Astrocyte (in vitro differentiated cells and primary cell): Measurements from ENCODE around the gene CNDP2. TPM values are rescaled to one million over a fixed set of nuclear protein-coding genes. Genes with fewer than 3 reads are reported as not detected.
"Not testable (repeated sequence)": the region's sequence is repeated elsewhere in the genome, so short reads cannot be mapped to it uniquely, and the experiment has no call there.

ENCODE experiments used
- DNase-seq: peaks from one replicate; pipeline ENCODE4 v3.0.0-alpha.2; 2010; ENCODE audit warnings: low read depth
- FAIRE-seq: peaks from 2 replicates; lab custom pipeline; 2011; peaks lifted over from hg19 to GRCh38; lab: Jason Lieb, UNC
- H2AFZ ChIP-seq: 2 replicates; pipeline ENCODE4 v1.6.0; 2012; ENCODE audit warnings: low read depth, low read length, inconsistent platforms
- H3K27ac ChIP-seq: 2 replicates; pipeline ENCODE4 v1.5.1; 2011; ENCODE audit warnings: low read depth, low read length, inconsistent platforms
- H3K27me3 ChIP-seq: 2 replicates; pipeline ENCODE4 v1.6.0; 2011; ENCODE audit warnings: low read length, inconsistent platforms; ENCODE audit not compliant: insufficient read depth
- H3K36me3 ChIP-seq: 2 replicates; pipeline ENCODE4 v1.5.1; 2011; ENCODE audit warnings: low read length, inconsistent platforms; ENCODE audit not compliant: insufficient read depth
- H3K4me1 ChIP-seq: 2 replicates; pipeline ENCODE4 v1.5.1; 2011; ENCODE audit warnings: low read length, inconsistent platforms; ENCODE audit not compliant: insufficient read depth
- H3K4me2 ChIP-seq: 2 replicates; pipeline ENCODE4 v1.6.0; 2012; ENCODE audit warnings: low read length, inconsistent platforms
- H3K4me3 ChIP-seq: 2 replicates; pipeline ENCODE4 v1.5.1; 2011; ENCODE audit warnings: low read depth, mild to moderate bottlenecking, low read length, inconsistent platforms; ENCODE audit not compliant: insufficient read depth
- H3K79me2 ChIP-seq: 2 replicates; pipeline ENCODE4 v1.6.0; 2012; ENCODE audit warnings: mild to moderate bottlenecking, low read length, inconsistent platforms; ENCODE audit not compliant: insufficient read depth
- H3K9ac ChIP-seq: 2 replicates; pipeline ENCODE4 v1.6.0; 2012; ENCODE audit warnings: mild to moderate bottlenecking, low read length, inconsistent platforms
- H3K9me3 ChIP-seq: 2 replicates; pipeline ENCODE4 v1.5.1; 2012; ENCODE audit warnings: low read depth, mild to moderate bottlenecking, low read length, inconsistent platforms; ENCODE audit not compliant: insufficient read depth
- H4K20me1 ChIP-seq: 2 replicates; pipeline ENCODE4 v1.6.0; 2012; ENCODE audit warnings: low read length, inconsistent platforms; ENCODE audit not compliant: insufficient read depth
- H3K27ac Mint-ChIP-seq: one replicate; pipeline ENCODE4 v1.8.0; 2021; ENCODE audit warnings: mild to moderate bottlenecking, mixed read lengths; ENCODE audit not compliant: unreplicated experiment
- H3K27me3 Mint-ChIP-seq: one replicate; pipeline ENCODE4 v1.8.0; 2021; ENCODE audit warnings: low read depth, mixed read lengths; ENCODE audit not compliant: unreplicated experiment
- H3K36me3 Mint-ChIP-seq: one replicate; pipeline ENCODE4 v1.8.0; 2021; ENCODE audit warnings: low read depth, mixed read lengths; ENCODE audit not compliant: unreplicated experiment
- H3K4me1 Mint-ChIP-seq: one replicate; pipeline ENCODE4 v1.8.0; 2021; ENCODE audit warnings: low read depth, mixed read lengths; ENCODE audit not compliant: unreplicated experiment
- H3K4me3 Mint-ChIP-seq: one replicate; pipeline ENCODE4 v1.8.0; 2021; ENCODE audit warnings: mild to moderate bottlenecking, moderate library complexity, mixed read lengths; ENCODE audit not compliant: unreplicated experiment
- H3K9me3 Mint-ChIP-seq: one replicate; pipeline ENCODE4 v1.8.0; 2021; ENCODE audit warnings: mild to moderate bottlenecking, mixed read lengths; ENCODE audit not compliant: unreplicated experiment
- EZH2 ChIP-seq: IDR thresholded peaks from 2 replicates; pipeline ENCODE4 v1.6.1; 2012; ENCODE audit warnings: mild to moderate bottlenecking, low read length, inconsistent platforms; ENCODE audit not compliant: insufficient read depth
- total RNA-seq: library from RNA; stranded (reverse); gene quantifications from 2 replicates; pipeline ENCODE4 v1.2.1, GENCODE V29; 2021
- TF ChIP-seq, protein P1 (sequence below): IDR thresholded peaks from 2 replicates; pipeline ENCODE4 v1.5.1; 2011; ENCODE audit warnings: low read depth, mild to moderate bottlenecking, inconsistent platforms, low read length, moderate library complexity; ENCODE audit not compliant: insufficient read depth

The CNDP2 gene
- total RNA-seq, 1 donor from 2014 or later = 149 TPM

DNA sequence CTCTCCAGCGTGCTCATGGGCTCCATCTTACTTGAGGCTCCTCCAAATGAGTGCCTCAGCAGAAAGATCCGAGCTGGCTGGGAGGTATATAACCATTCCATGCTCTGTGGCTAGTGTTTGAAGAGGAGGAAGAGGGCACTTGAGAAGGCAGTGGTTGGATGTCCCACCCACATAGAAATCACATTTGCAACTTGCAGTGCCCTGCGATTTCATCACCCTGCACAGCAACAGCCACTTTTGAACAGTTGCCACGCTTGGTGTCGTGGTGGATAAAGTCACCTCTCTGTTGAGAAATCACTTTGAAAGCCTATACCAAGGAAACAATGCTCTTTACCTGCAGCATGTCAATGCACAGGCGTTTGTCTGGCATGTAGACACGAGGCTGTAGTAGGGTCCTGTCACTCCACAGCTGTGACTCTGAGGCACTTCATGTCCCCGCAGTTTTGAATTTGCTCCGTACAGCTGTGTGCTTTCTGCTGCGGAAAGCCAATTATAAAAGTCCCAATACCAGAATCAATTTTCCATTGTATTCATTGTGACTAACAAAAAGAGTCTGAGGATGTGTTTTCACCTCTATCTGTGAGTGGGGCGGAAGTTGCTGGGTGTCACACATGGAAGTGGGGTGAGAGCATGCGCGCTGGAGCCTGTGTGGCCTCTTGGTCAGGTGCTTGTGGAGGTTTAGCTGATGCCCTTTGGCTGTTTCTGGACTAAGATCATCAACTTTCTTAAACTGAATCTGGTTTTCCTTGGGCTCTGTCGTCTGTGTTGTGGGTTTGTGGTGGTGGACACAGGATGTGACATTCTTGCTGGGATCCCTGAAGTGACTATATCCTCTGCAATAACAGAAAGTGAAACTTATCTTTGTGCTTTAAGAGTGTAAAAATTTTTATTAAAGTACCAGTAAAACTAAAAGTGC is 2.8 kb downstream of the CNDP2 start:
- Histone ChIP-seq H3K36me3 (peaks cover 18% of the 10 kb centered on the region), H3K27ac (no peak overlapping the region), H3K27me3 (no peaks in the 10 kb centered on the region), H3K9me3 (no peaks in the 10 kb centered on the region), H3K9ac (peak overlapping the region; percentile 24), H2AFZ (peak overlapping the region; percentile 13), H4K20me1 (no peaks in the 10 kb centered on the region), H3K4me2 (peak overlapping the region; percentile 71), H3K4me3 (no peak overlapping the region), H3K79me2 (peaks cover 38% of the 10 kb centered on the region), H3K4me1 (peaks cover 16% of the 10 kb centered on the region)
- Mint-ChIP-seq H3K27ac (peak overlapping the region; percentile 80), H3K27me3 (no peaks in the 10 kb centered on the region), H3K4me3 (peak overlapping the region; percentile 23), H3K36me3 (peaks cover 8% of the 10 kb centered on the region), H3K4me1 (peaks cover 24% of the 10 kb centered on the region), H3K9me3 (no peaks in the 10 kb centered on the region)
- no peak for FAIRE-seq
- TF ChIP-seq, protein P1, sequence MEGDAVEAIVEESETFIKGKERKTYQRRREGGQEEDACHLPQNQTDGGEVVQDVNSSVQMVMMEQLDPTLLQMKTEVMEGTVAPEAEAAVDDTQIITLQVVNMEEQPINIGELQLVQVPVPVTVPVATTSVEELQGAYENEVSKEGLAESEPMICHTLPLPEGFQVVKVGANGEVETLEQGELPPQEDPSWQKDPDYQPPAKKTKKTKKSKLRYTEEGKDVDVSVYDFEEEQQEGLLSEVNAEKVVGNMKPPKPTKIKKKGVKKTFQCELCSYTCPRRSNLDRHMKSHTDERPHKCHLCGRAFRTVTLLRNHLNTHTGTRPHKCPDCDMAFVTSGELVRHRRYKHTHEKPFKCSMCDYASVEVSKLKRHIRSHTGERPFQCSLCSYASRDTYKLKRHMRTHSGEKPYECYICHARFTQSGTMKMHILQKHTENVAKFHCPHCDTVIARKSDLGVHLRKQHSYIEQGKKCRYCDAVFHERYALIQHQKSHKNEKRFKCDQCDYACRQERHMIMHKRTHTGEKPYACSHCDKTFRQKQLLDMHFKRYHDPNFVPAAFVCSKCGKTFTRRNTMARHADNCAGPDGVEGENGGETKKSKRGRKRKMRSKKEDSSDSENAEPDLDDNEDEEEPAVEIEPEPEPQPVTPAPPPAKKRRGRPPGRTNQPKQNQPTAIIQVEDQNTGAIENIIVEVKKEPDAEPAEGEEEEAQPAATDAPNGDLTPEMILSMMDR = no peak
- TF ChIP-seq EZH2 = no peak
- peak; percentile 12 for DNase-seq

DNA sequence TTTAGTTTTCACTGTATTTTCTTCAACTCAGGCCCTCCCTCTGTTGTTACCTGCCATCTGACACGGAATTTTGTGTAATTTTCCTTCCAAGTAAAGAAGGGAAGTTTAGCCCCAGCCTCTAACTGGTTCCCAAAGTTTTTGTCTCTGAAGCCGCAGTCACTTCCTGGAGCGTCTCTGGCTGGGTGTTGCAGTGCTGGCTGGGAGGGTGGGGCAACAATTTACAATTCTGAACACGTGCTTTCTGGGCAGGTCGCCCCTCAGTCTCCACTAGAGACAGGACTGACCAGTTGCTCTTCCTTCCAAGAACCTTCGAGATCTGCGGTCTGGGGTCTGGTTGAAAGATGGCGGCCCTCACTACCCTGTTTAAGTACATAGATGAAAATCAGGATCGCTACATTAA is 3.5 kb downstream of the CNDP2 start:
- peaks cover 16% of the 10 kb centered on the region for H3K4me1 ChIP-seq
- H3K27ac ChIP-seq = no peak overlapping the region
- no peak overlapping the region for H2AFZ ChIP-seq
- Mint-ChIP-seq H3K4me1 (peaks cover 24% of the 10 kb centered on the region), H3K27ac (peak overlapping the region; percentile 80), H3K36me3 (peaks cover 9% of the 10 kb centered on the region), H3K4me3 (peak overlapping the region; percentile 77), H3K27me3 (no peaks in the 10 kb centered on the region), H3K9me3 (no peaks in the 10 kb centered on the region)
- H3K9ac ChIP-seq = peak overlapping the region; percentile 24
- H3K79me2 ChIP-seq = peaks cover 38% of the 10 kb centered on the region
- no peaks in the 10 kb centered on the region for H4K20me1 ChIP-seq
- H3K4me3 ChIP-seq = no peak overlapping the region
- DNase-seq = peak; percentile 66
- no peak for TF ChIP-seq EZH2
- peaks cover 18% of the 10 kb centered on the region for H3K36me3 ChIP-seq
- H3K27me3 ChIP-seq = no peaks in the 10 kb centered on the region
- H3K4me2 ChIP-seq = peak overlapping the region; percentile 71
- no peaks in the 10 kb centered on the region for H3K9me3 ChIP-seq
- no peak for FAIRE-seq

DNA sequence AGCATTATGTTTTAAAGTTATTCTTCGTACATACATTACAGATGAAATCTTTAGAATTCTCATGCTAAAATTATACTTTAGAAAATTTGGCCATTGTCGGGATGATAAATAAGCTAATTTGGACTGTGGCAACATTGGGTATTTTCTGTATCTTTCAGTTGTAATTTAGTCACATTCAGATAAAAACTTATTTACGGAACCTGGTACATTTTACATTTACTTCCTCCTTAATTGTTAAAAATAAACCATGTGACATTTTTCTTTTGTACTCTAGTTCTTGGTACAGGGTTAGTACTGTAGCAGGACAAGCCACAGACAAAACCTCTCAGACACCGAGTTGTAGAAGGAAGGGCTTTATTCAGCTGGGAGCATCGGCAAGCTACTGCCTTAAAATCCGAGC is 4.2 kb downstream of the CNDP2 start:
- DNase-seq (no peak), FAIRE-seq (no peak)
- H3K27ac Mint-ChIP-seq = peak overlapping the region; percentile 36
- TF ChIP-seq, protein P1 = no peak
- no peak for TF ChIP-seq EZH2
- H3K36me3 ChIP-seq = peaks cover 19% of the 10 kb centered on the region
- no peak overlapping the region for H3K4me3 ChIP-seq
- no peak overlapping the region for H3K27ac ChIP-seq
- peaks cover 16% of the 10 kb centered on the region for H3K4me1 ChIP-seq
- no peak overlapping the region for H2AFZ ChIP-seq
- no peak overlapping the region for H3K4me2 ChIP-seq
- no peaks in the 10 kb centered on the region for H3K9me3 Mint-ChIP-seq
- H3K36me3 Mint-ChIP-seq = peaks cover 10% of the 10 kb centered on the region
- H3K4me1 Mint-ChIP-seq = peaks cover 24% of the 10 kb centered on the region
- H3K4me3 Mint-ChIP-seq = peak overlapping the region; percentile 54
- no peaks in the 10 kb centered on the region for H4K20me1 ChIP-seq
- H3K9ac ChIP-seq = no peak overlapping the region
- no peaks in the 10 kb centered on the region for H3K27me3 ChIP-seq
- H3K79me2 ChIP-seq = peaks cover 38% of the 10 kb centered on the region
- H3K27me3 Mint-ChIP-seq = no peaks in the 10 kb centered on the region
- H3K9me3 ChIP-seq = no peaks in the 10 kb centered on the region

DNA sequence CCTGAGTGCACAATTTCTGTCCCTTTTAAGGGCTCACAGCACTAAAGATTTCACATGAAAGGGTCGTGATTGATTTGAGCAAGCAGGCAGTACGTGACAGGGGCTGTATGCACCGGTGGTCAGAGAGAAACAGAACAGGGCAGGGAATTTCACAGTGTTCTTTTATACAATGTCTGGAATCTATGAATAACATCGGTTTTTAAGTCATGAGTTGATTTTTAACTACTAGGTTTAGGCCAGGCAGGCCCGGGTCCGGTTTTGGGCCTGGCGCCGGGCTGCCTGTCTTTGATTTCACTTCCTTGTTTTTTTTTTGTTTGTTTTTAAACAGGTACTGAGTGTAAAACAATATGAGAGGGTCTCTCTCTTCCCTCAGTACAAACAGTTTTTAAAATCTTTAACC is 4.6 kb downstream of the CNDP2 start:
- H3K27me3 ChIP-seq, H3K9me3 Mint-ChIP-seq, H3K27ac ChIP-seq, H3K4me2 ChIP-seq, H3K9ac ChIP-seq, H4K20me1 ChIP-seq, H3K4me3 ChIP-seq, FAIRE-seq, H3K27me3 Mint-ChIP-seq, H3K9me3 ChIP-seq, H2AFZ ChIP-seq, DNase-seq: not testable (repeated sequence)
- H3K4me1 ChIP-seq = peaks cover 16% of the 10 kb centered on the region
- peaks cover 22% of the 10 kb centered on the region for H3K36me3 ChIP-seq
- H3K4me1 Mint-ChIP-seq = peaks cover 24% of the 10 kb centered on the region
- H3K4me3 Mint-ChIP-seq = peak overlapping the region; percentile 54
- peaks cover 12% of the 10 kb centered on the region for H3K36me3 Mint-ChIP-seq
- peaks cover 38% of the 10 kb centered on the region for H3K79me2 ChIP-seq
- peak overlapping the region; percentile 79 for H3K27ac Mint-ChIP-seq
